ENCODE results near the gene FARP1.

FARP1 gene

GRCh38 chr13:98309569-98310335 lies 166.9 kb downstream of the FARP1 start:
- TF ChIP-seq FOXP2 (optimal IDR thresholded peaks at IDR 0.05; ENCODE audit: borderline replicate concordance, extremely low read depth, extremely low read length, insufficient read depth) (no peak), POLR2AphosphoS5 (IDR thresholded peaks at IDR 0.05; ENCODE audit: low read depth, low read length) (no peak), REST (IDR thresholded peaks at IDR 0.05; ENCODE audit: insufficient read depth in 1 of 2, low read depth in 2 of 2, low read length in 2 of 2) (no peak)

- TF ChIP-seq POLR2AphosphoS5 (IDR thresholded peaks at IDR 0.05; ENCODE audit: low read depth, low read length) (no peak), REST (IDR thresholded peaks at IDR 0.05; ENCODE audit: insufficient read depth in 1 of 2, low read depth in 2 of 2, low read length in 2 of 2) (no peak), FOXP2 (optimal IDR thresholded peaks at IDR 0.05; ENCODE audit: borderline replicate concordance, extremely low read depth, extremely low read length, insufficient read depth) (no peak), SIN3A (IDR thresholded peaks at IDR 0.05; ENCODE audit: borderline replicate concordance, insufficient read depth, low read length) (no peak), TAF1 (IDR thresholded peaks at IDR 0.05; ENCODE audit: borderline replicate concordance, insufficient read depth, low read length) (no peak)
Measured at GRCh38 chr13:98310485-98311199, 167.7 kb downstream of the FARP1 start.

GRCh38 chr13:98311200-98311548 lies 168.3 kb downstream of the FARP1 start:
- no peak for TF ChIP-seq POLR2AphosphoS5 (IDR thresholded peaks at IDR 0.05; ENCODE audit: low read depth, low read length)
- TF ChIP-seq SIN3A (IDR thresholded peaks at IDR 0.05; ENCODE audit: borderline replicate concordance, insufficient read depth, low read length) = no peak
- TF ChIP-seq TAF1 (IDR thresholded peaks at IDR 0.05; ENCODE audit: borderline replicate concordance, insufficient read depth, low read length) = no peak
- TF ChIP-seq REST (IDR thresholded peaks at IDR 0.05; ENCODE audit: insufficient read depth in 1 of 2, low read depth in 2 of 2, low read length in 2 of 2) = no peak
- TF ChIP-seq FOXP2 (optimal IDR thresholded peaks at IDR 0.05; ENCODE audit: borderline replicate concordance, extremely low read depth, extremely low read length, insufficient read depth) = no peak

GRCh38 chr13:98312606-98313005 lies 169.7 kb downstream of the FARP1 start:
- no peak for TF ChIP-seq REST (IDR thresholded peaks at IDR 0.05; ENCODE audit: insufficient read depth in 1 of 2, low read depth in 2 of 2, low read length in 2 of 2)
- no peak for TF ChIP-seq FOXP2 (optimal IDR thresholded peaks at IDR 0.05; ENCODE audit: borderline replicate concordance, extremely low read depth, extremely low read length, insufficient read depth)
- no peak for TF ChIP-seq TAF1 (IDR thresholded peaks at IDR 0.05; ENCODE audit: borderline replicate concordance, insufficient read depth, low read length)
- no peak for TF ChIP-seq SIN3A (IDR thresholded peaks at IDR 0.05; ENCODE audit: borderline replicate concordance, insufficient read depth, low read length)
- TF ChIP-seq POLR2AphosphoS5 (IDR thresholded peaks at IDR 0.05; ENCODE audit: low read depth, low read length) = no peak

Data from PFSK-1 (cell line).